Keratinocyte (primary cell): Measurements from ENCODE around the gene GTF3A. TPM values are rescaled to one million over a fixed set of nuclear protein-coding genes. Genes with fewer than 3 reads are reported as not detected.

ENCODE experiments used
- DNase-seq: peaks from one replicate; pipeline ENCODE4 v3.0.0-alpha.2; 2011; ENCODE audit warnings: low read depth, missing footprints, low spot score
- FAIRE-seq: peaks from 2 replicates; lab custom pipeline; 2011; peaks lifted over from hg19 to GRCh38; lab: Jason Lieb, UNC
- H2AFZ ChIP-seq: 2 replicates; pipeline ENCODE4 v1.6.0; 2012; ENCODE audit warnings: low read length, control low read depth, inconsistent platforms; ENCODE audit not compliant: control insufficient read depth
- H3K27ac ChIP-seq: 2 replicates; pipeline ENCODE4 v1.5.1; 2011; ENCODE audit warnings: low read length; ENCODE audit not compliant: control insufficient read depth, insufficient read depth
- H3K27me3 ChIP-seq: 3 replicates; pipeline ENCODE4 v1.6.0; 2011; ENCODE audit warnings: low read length; ENCODE audit not compliant: control insufficient read depth, insufficient read depth; ENCODE audit errors: extremely low read depth
- H3K36me3 ChIP-seq, 2 experiments: 2 replicates in 1 of 2; 3 replicates in 1 of 2; pipeline ENCODE4 v1.5.1; 2011; ENCODE audit warnings: low read length in 2 of 2, mild to moderate bottlenecking in 1 of 2; ENCODE audit not compliant: control insufficient read depth in 2 of 2, insufficient read depth in 2 of 2; ENCODE audit errors: extremely low read depth in 1 of 2
- H3K4me1 ChIP-seq: 3 replicates; pipeline ENCODE4 v1.5.1; 2011; ENCODE audit warnings: low read length; ENCODE audit not compliant: control insufficient read depth, insufficient read depth; ENCODE audit errors: extremely low read depth
- H3K4me2 ChIP-seq: 3 replicates; pipeline ENCODE4 v1.6.0; 2011; ENCODE audit warnings: low read depth, low read length; ENCODE audit not compliant: control insufficient read depth, insufficient read depth; ENCODE audit errors: extremely low read depth
- H3K4me3 ChIP-seq, 3 experiments: fragments of 200-600 bp in 1 of 3; sonication (generic) in 1 of 3; 2 replicates in 2 of 3; 3 replicates in 1 of 3; pipeline ENCODE4 v1.5.1; 2011 to 2016; ENCODE audit warnings: low read length in 3 of 3, mild to moderate bottlenecking in 3 of 3, control low read depth in 2 of 3, inconsistent platforms in 1 of 3, low read depth in 1 of 3, mixed read lengths in 1 of 3, mixed run types in 1 of 3, moderate library complexity in 1 of 3; ENCODE audit not compliant: control insufficient read depth in 2 of 3, insufficient read depth in 2 of 3; ENCODE audit errors: extremely low read depth in 1 of 3
- H3K79me2 ChIP-seq: 2 replicates; pipeline ENCODE4 v1.6.0; 2012; ENCODE audit warnings: low read length; ENCODE audit not compliant: control insufficient read depth, insufficient read depth
- H3K9ac ChIP-seq: 3 replicates; pipeline ENCODE4 v1.6.0; 2011; ENCODE audit warnings: low read length; ENCODE audit not compliant: control insufficient read depth, insufficient read depth; ENCODE audit errors: extremely low read depth
- H3K9me1 ChIP-seq: 3 replicates; pipeline ENCODE4 v1.6.0; 2011; ENCODE audit warnings: low read length; ENCODE audit not compliant: control insufficient read depth, insufficient read depth; ENCODE audit errors: extremely low read depth
- H3K9me3 ChIP-seq: 2 replicates; pipeline ENCODE4 v1.5.1; 2012; ENCODE audit warnings: low read depth, low read length; ENCODE audit not compliant: control insufficient read depth
- H4K20me1 ChIP-seq: 3 replicates; pipeline ENCODE4 v1.6.0; 2011; ENCODE audit warnings: low read length; ENCODE audit not compliant: control insufficient read depth, insufficient read depth; ENCODE audit errors: extremely low read depth
- CTCF ChIP-seq, 3 experiments: IDR thresholded peaks in 1 of 3; conservative IDR thresholded peaks in 1 of 3; optimal IDR thresholded peaks in 1 of 3; 2 replicates in 2 of 3; 3 replicates in 1 of 3; pipeline versions ENCODE3 to v1.5.1; 2011; ENCODE audit warnings: low read length in 3 of 3, mild to moderate bottlenecking in 3 of 3, moderate library complexity in 2 of 3, control low read depth in 1 of 3, inconsistent platforms in 1 of 3; ENCODE audit not compliant: insufficient read depth in 2 of 3; ENCODE audit errors: extremely low read depth in 1 of 3
- EZH2 ChIP-seq: IDR thresholded peaks from one replicate; pipeline ENCODE4 v1.6.1; 2012; ENCODE audit warnings: inconsistent platforms, mild to moderate bottlenecking, low read length, moderate library complexity
- dilution Hi-C: fragments of 300-500 bp; cut with MboI; formaldehyde crosslinking; loops from one replicate; pipeline ENCODE4 v1.7.0; 2020; ENCODE audit warnings: low sequenced_read_pairs; ENCODE audit not compliant: extremely low pct_ligation_motif_present
- polyA plus RNA-seq, 5 experiments: library from polyadenylated mRNA; depleted of rRNA in 3 of 5; stranded (reverse) in 3 of 5; stranded (forward) in 1 of 5; unstranded in 1 of 5; fragments of >200 nt; gene quantifications; 1 replicate in 1 of 5; 2 replicates in 3 of 5; 3 replicates in 1 of 5; pipeline versions ENCODE4 v1.2.1 to v1.2.3, GENCODE V29; 2011 to 2012; ENCODE audit warnings: missing spikeins in 2 of 5, low read depth in 1 of 5, low replicate concordance in 1 of 5

GTF3A gene
- polyA plus RNA-seq, 1 donor (not counting 4 experiments of a cell fraction or from before 2014, with no cell fraction given): 97.8 TPM

GRCh38 chr13:27388241-27388640 is 36.2 kb upstream of the GTF3A start:
- H2AFZ ChIP-seq: no peak overlapping the region
- no peak overlapping the region for H3K27ac ChIP-seq
- H3K9ac ChIP-seq: no peak overlapping the region
- no peaks in the 10 kb centered on the region for H3K9me3 ChIP-seq
- H3K36me3 ChIP-seq: no peaks in the 10 kb centered on the region
- H3K27me3 ChIP-seq: no peaks in the 10 kb centered on the region
- no peak overlapping the region for H3K4me2 ChIP-seq
- no peaks in the 10 kb centered on the region for H3K9me1 ChIP-seq
- no peaks in the 10 kb centered on the region for H3K79me2 ChIP-seq
- TF ChIP-seq CTCF (optimal IDR thresholded peaks at IDR 0.05 in 1 of 3, IDR thresholded peaks at IDR 0.05 in 1 of 3, conservative IDR thresholded peaks at IDR 0.05 in 1 of 3; ENCODE audit: extremely low read depth in 1 of 3, insufficient read depth in 2 of 3, low read length in 3 of 3) (no peak), EZH2 (no peak)
- dilution Hi-C loops: no loop called here
- DNase-seq (no peak), FAIRE-seq (no peak)
- H3K4me1 ChIP-seq: no peaks in the 10 kb centered on the region
- no peaks in the 10 kb centered on the region for H4K20me1 ChIP-seq
- no peak overlapping the region for H3K4me3 ChIP-seq

GRCh38 chr13:27389891-27390290 is 34.5 kb upstream of the GTF3A start:
- dilution Hi-C loops: no loop called here
- FAIRE-seq (no peak), DNase-seq (no peak)
- Histone ChIP-seq H3K27me3 (no peaks in the 10 kb centered on the region), H3K4me3 (no peak overlapping the region), H3K27ac (no peak overlapping the region), H3K36me3 (no peaks in the 10 kb centered on the region), H3K9ac (no peak overlapping the region), H3K4me2 (no peak overlapping the region), H2AFZ (no peak overlapping the region), H4K20me1 (no peaks in the 10 kb centered on the region), H3K9me1 (no peaks in the 10 kb centered on the region), H3K4me1 (no peaks in the 10 kb centered on the region), H3K79me2 (no peaks in the 10 kb centered on the region), H3K9me3 (no peaks in the 10 kb centered on the region)
- TF ChIP-seq EZH2 (no peak), CTCF (optimal IDR thresholded peaks at IDR 0.05 in 1 of 3, IDR thresholded peaks at IDR 0.05 in 1 of 3, conservative IDR thresholded peaks at IDR 0.05 in 1 of 3; ENCODE audit: extremely low read depth in 1 of 3, insufficient read depth in 2 of 3, low read length in 3 of 3) (no peak)
